D721Med (cell line): ENCODE measurements around the gene TLCD5.

Experiments
- DNase-seq: peaks from one replicate; pipeline ENCODE4 v3.0.0; 2011; ENCODE audit warnings: low spot score; ENCODE audit not compliant: insufficient read length
- FAIRE-seq: peaks from 2 replicates; lab custom pipeline; 2011; peaks lifted over from hg19 to GRCh38; lab: Jason Lieb, UNC
- TF ChIP-seq, protein P1 (sequence below): IDR thresholded peaks from 2 replicates; pipeline ENCODE4 v1.5.1; 2012; ENCODE audit warnings: mild to moderate bottlenecking, control low read depth; ENCODE audit not compliant: insufficient read depth; ENCODE audit errors: missing control alignments

Gene TLCD5

DNA sequence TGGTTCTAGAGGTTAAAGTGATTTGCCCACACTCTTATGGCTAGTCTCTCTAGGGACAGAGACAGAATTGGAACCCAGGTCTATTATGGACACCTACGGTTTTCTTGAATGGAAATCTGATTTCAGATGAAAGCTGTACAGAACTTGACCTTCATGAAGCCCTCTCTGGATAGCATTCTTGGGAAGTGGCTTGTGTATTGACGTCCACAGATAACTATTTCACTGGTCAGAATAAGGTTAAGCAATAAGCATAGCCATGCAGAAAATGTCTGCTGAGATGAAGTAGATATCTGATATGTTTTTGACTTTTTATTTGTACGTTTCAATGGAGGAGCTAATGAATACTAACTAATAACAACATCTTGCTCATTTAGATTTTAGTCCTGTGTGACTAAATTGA lies 1.1 kb downstream of the TLCD5 start:
- FAIRE-seq = no peak
- TF ChIP-seq, protein P1, sequence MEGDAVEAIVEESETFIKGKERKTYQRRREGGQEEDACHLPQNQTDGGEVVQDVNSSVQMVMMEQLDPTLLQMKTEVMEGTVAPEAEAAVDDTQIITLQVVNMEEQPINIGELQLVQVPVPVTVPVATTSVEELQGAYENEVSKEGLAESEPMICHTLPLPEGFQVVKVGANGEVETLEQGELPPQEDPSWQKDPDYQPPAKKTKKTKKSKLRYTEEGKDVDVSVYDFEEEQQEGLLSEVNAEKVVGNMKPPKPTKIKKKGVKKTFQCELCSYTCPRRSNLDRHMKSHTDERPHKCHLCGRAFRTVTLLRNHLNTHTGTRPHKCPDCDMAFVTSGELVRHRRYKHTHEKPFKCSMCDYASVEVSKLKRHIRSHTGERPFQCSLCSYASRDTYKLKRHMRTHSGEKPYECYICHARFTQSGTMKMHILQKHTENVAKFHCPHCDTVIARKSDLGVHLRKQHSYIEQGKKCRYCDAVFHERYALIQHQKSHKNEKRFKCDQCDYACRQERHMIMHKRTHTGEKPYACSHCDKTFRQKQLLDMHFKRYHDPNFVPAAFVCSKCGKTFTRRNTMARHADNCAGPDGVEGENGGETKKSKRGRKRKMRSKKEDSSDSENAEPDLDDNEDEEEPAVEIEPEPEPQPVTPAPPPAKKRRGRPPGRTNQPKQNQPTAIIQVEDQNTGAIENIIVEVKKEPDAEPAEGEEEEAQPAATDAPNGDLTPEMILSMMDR = no peak
- no peak for DNase-seq

DNA sequence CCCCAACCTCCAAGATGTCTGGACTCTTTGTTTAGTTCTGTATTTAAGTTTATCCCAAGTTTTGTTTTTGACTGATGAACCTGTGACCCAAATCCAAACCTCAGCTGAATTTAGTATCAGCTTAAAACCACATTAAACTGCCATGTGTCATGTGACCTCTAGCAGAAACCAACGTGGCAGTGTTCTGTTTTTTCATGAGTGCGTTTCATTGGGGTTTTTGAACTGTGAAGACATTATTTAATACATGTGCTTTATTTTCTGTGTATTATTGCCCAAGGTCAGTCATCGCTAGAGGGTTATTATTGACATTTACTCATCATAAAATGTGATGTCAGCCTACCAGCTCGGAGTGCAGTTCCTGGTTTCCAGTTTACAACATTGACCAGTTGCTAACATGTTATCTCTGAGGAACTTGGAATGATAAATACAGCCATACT lies 1.8 kb downstream of the TLCD5 start:
- no peak for FAIRE-seq
- TF ChIP-seq, protein P1 = no peak
- no peak for DNase-seq

DNA sequence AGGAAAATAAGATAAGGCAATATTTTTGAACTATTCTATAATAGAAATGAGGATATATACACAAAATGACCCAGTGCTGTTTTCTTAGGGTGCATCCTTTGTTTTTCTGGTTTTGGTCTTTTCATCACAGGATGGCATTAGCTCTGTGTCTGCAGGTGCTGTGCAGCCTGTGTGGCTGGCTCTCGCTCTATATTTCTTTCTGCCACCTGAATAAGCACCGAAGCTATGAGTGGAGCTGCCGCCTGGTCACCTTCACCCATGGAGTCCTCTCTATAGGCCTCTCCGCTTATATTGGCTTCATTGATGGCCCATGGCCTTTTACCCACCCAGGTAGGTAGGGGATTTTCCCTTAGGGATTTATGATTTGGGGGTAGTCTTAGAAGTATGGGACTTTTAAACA lies 2.2 kb downstream of the TLCD5 start:
- TF ChIP-seq, protein P1 = no peak
- FAIRE-seq = no peak
- no peak for DNase-seq

DNA sequence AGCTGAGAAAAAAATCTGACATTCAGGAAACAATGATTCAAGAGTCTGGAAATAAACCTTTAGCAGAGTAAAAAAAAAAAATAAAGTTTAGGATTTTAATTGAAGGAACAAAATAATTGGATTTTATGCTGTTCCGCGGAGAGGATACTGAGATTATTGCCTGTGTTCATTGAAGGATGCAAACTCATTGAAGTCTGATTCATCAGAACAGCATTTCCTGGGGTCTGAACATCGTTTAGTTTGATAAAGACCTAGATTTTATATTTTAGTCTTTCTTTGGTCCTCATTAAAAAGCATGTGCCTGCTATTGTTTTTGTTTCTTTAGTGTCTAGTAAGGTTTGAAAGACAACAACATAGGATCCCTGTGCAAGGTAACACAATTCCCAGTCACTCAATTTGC lies 4.5 kb downstream of the TLCD5 start:
- no peak for FAIRE-seq
- DNase-seq = no peak
- TF ChIP-seq, protein P1 = no peak

DNA sequence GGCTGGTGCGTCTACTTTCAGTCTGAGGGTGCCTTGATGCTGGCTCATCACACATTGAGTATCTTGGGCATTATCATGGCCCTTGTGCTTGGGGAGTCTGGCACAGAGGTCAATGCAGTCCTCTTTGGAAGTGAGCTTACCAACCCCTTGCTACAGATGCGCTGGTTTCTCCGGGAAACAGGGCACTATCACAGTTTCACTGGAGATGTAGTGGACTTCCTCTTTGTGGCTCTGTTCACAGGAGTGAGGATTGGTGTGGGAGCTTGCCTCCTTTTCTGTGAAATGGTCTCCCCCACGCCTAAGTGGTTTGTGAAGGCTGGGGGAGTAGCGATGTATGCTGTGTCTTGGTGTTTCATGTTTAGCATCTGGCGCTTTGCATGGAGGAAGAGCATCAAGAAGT lies 4.9 kb downstream of the TLCD5 start:
- DNase-seq (no peak), FAIRE-seq (no peak)
- TF ChIP-seq, protein P1 = no peak

DNA sequence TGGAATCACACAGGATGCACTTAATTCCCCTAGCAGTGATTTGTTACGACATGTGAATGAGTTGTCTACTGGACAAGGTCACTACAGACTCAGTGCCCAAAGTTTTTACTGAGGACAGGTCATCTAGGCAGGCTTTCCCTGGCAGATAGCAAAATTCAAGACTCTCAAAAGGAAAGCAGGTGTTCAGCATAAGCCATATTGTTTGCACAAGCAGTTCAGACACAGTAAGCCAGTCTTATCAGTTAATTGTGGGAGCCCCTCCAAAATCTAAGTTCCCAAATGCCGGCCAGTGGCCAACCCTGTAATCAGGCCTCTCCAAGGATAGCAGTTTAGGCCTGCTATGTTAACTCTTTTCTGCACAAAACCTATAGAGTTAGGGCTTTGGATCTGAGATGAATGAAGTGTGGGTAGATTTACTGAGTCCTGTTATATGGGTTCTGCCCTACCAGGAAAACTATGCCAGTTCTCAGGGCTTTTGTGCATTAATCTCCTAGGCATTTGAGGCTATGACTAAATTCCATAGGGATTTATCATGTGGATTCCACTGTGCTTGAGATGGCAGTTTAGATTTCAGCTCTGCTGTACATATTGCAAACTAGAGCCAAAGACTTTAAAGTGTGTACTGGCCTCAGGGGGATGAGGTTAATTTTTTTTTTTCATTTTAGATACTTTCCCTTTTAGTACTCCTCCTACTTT lies 6.3 kb downstream of the TLCD5 start:
- DNase-seq = no peak

More for the DNA sequence above, 6.3 kb downstream of the TLCD5 start:
- TF ChIP-seq, protein P1 = no peak
- no peak for FAIRE-seq
